Lower leg skin (tissue), 4 donors: ENCODE results near the gene ATP11C. TPM values are rescaled to one million over a fixed set of nuclear protein-coding genes. Genes with fewer than 3 reads are reported as not detected.

Source experiments
- DNase-seq, 2 donors: peaks; one replicate each; pipeline ENCODE4 v3.0.0-alpha.2; 2019; ENCODE audit warnings: low spot score in 2 of 2
- H3K4me3 ChIP-seq: fragments of 200-600 bp; sonication (generic); 2 replicates; pipeline ENCODE4 v1.5.1; 2017; ENCODE audit warnings: mild to moderate bottlenecking, low read depth; ENCODE audit not compliant: poor library complexity, severe bottlenecking
- CTCF ChIP-seq, 3 donors: fragments of 450-650 bp; IDR thresholded peaks; one replicate each; pipeline ENCODE4 v1.5.1; 2016; ENCODE audit warnings: antibody characterized with exemption in 3 of 3, mild to moderate bottlenecking in 3 of 3, moderate library complexity in 2 of 3
- POLR2A ChIP-seq, 2 donors: fragments of 450-650 bp; IDR thresholded peaks; one replicate each; pipeline ENCODE4 v1.6.1; 2016 to 2017; ENCODE audit warnings: antibody characterized with exemption in 2 of 2, mild to moderate bottlenecking in 1 of 2, moderate library complexity in 1 of 2
- WGBS, 2 donors: methylation state at CpG; one replicate each; pipeline ENCODE4 v1.1.5; 2018; 5-methylcytosine and 5-hydroxymethylcytosine counted together
- intact Hi-C: fragments of 100-400 bp; cut with DNase I; formaldehyde crosslinking; loops from one replicate; pipeline ENCODE4 v1.15.0; 2023; ENCODE audit warnings: low total_unique reads
- total RNA-seq, 4 donors: library from RNA; depleted of rRNA; stranded (reverse); fragments of >200 nt; gene quantifications; one replicate each; pipeline ENCODE4 v1.1.0, GENCODE V29; 2016

The ATP11C gene
- total RNA-seq, 4 donors from 2014 or later = 9.4 to 17.0 (median 13.5) TPM

GRCh38 chrX:139825618-139826017 lies 107.2 kb downstream of the ATP11C start:
- TF ChIP-seq CTCF (IDR thresholded peaks at IDR 0.05) (no peak), POLR2A (IDR thresholded peaks at IDR 0.05) (no peak)
- intact Hi-C loops = no loop called here
- WGBS, 2 donors = 79 to 80% methylated on average over 3 of the region's 3 CpGs
- DNase-seq = no peak
- H3K4me3 ChIP-seq = no peak overlapping the region

GRCh38 chrX:139823806-139824205 lies 109.0 kb downstream of the ATP11C start:
- TF ChIP-seq POLR2A (IDR thresholded peaks at IDR 0.05) = no peak
- TF ChIP-seq CTCF (IDR thresholded peaks at IDR 0.05) = no peak
- intact Hi-C loops = no loop called here
- WGBS, 2 donors = 73 to 74% methylated on average over 6 of the region's 6 CpGs
- H3K4me3 ChIP-seq = no peak overlapping the region
- DNase-seq = no peak

GRCh38 chrX:139820358-139820984 lies 112.4 kb downstream of the ATP11C start:
- WGBS, 2 donors = 88 to 99% methylated on average over 7 of the region's 7 CpGs
- no peak overlapping the region for H3K4me3 ChIP-seq

GRCh38 chrX:139816204-139816603 lies 116.6 kb downstream of the ATP11C start:
- no peak for TF ChIP-seq CTCF (IDR thresholded peaks at IDR 0.05)
- TF ChIP-seq POLR2A (IDR thresholded peaks at IDR 0.05) = no peak
- DNase-seq = no peak
- H3K4me3 ChIP-seq = no peak overlapping the region
- intact Hi-C loops = no loop called here
- 79 to 81% methylated on average over 2 of the region's 2 CpGs for WGBS, 2 donors

More at GRCh38 chrX:139820358-139820984, 112.4 kb downstream of the ATP11C start:
- intact Hi-C loops = no loop called here
- no peak for DNase-seq
- TF ChIP-seq POLR2A (IDR thresholded peaks at IDR 0.05) (no peak), CTCF (IDR thresholded peaks at IDR 0.05) (no peak)

GRCh38 chrX:139815771-139816170 lies 117.1 kb downstream of the ATP11C start:
- intact Hi-C loops = no loop called here
- WGBS, 2 donors = 90 to 100% methylated on average over 1 of the region's 1 CpG
- TF ChIP-seq CTCF (IDR thresholded peaks at IDR 0.05) (no peak), POLR2A (IDR thresholded peaks at IDR 0.05) (no peak)
- no peak overlapping the region for H3K4me3 ChIP-seq
- no peak for DNase-seq
